Testis (tissue), 3 donors: Measurements from ENCODE around the gene ANGPTL4. TPM values are rescaled to one million over a fixed set of nuclear protein-coding genes. Genes with fewer than 3 reads are reported as not detected.
A peak's percentile ranks its signal among the peaks of the same experiment; 100 is the strongest.
"Not testable (repeated sequence)": the region's sequence is repeated elsewhere in the genome, so short reads cannot be mapped to it uniquely, and the experiment has no call there.

ENCODE experiments used
- DNase-seq: peaks from one replicate; pipeline ENCODE4 v3.0.0-alpha.2; 2019
- H3K27ac ChIP-seq, 2 donors: fragments of 200-600 bp; sonication (generic); one replicate each; pipeline ENCODE4 v1.5.1; 2019
- H3K27me3 ChIP-seq: fragments of 200-600 bp; sonication (generic); one replicate; pipeline ENCODE4 v1.5.1; 2019
- H3K36me3 ChIP-seq: fragments of 200-600 bp; sonication (generic); one replicate; pipeline ENCODE4 v1.5.1; 2017; ENCODE audit warnings: low read depth; ENCODE audit errors: missing control alignments
- H3K4me1 ChIP-seq: fragments of 200-600 bp; sonication (generic); one replicate; pipeline ENCODE4 v1.5.1; 2019
- H3K4me3 ChIP-seq, 2 donors: fragments of 200-600 bp; sonication (generic); one replicate each; pipeline ENCODE4 v1.5.1; 2017 to 2019
- H3K9me3 ChIP-seq: fragments of 200-600 bp; sonication (generic); one replicate; pipeline ENCODE4 v1.5.1; 2017
- POLR2A ChIP-seq: fragments of 450-650 bp; IDR thresholded peaks from one replicate; pipeline ENCODE4 v1.6.1; 2017; ENCODE audit warnings: antibody characterized with exemption, mild to moderate bottlenecking, moderate library complexity
- WGBS, 2 donors: methylation state at CpG; one replicate each; pipeline ENCODE4 v1.1.5; 2018; 5-methylcytosine and 5-hydroxymethylcytosine counted together
- intact Hi-C: fragments of 100-400 bp; cut with DNase I; formaldehyde crosslinking; loops from one replicate; pipeline ENCODE4 v1.15.1; 2023; ENCODE audit warnings: low total_unique reads
- polyA plus RNA-seq: library from polyadenylated mRNA; stranded (reverse); fragments of 350-450 nt; fragmentation: Illumina TruSeq; extraction: RNeasy Lipid Tissue Mini Kit (QIAGEN cat#74804); gene quantifications from one replicate; pipeline ENCODE4 v1.2.3, GENCODE V29; 2014; ENCODE audit warnings: low read depth, low replicate concordance; ENCODE audit not compliant: insufficient read depth
- total RNA-seq, 2 donors: library from RNA; depleted of rRNA; stranded (reverse); fragments of >200 nt; gene quantifications; one replicate each; pipeline ENCODE4 v1.2.3, GENCODE V29; 2016
- TF ChIP-seq, protein P1 (sequence below), 3 experiments: fragments of 450-650 bp in 2 of 3; fragments of 200-600 bp in 1 of 3; sonication (generic) in 1 of 3; IDR thresholded peaks; one replicate each; pipeline ENCODE4 v1.5.1; 2016 to 2019; ENCODE audit warnings: antibody characterized with exemption in 3 of 3, mild to moderate bottlenecking in 2 of 3, moderate library complexity in 1 of 3

The ANGPTL4 gene
- total and polyA plus RNA-seq, 3 donors from 2014 or later = 10.0 to 18.5 (median 10.2) TPM

- Histone ChIP-seq H3K4me3 (no peak overlapping the region), H3K4me1 (no peaks in the 10 kb centered on the region), H3K9me3 (no peaks in the 10 kb centered on the region), H3K27me3 (no peaks in the 10 kb centered on the region), H3K27ac (no peak overlapping the region), H3K36me3 (no peaks in the 10 kb centered on the region)
- TF ChIP-seq POLR2A = no peak
- TF ChIP-seq, protein P1, sequence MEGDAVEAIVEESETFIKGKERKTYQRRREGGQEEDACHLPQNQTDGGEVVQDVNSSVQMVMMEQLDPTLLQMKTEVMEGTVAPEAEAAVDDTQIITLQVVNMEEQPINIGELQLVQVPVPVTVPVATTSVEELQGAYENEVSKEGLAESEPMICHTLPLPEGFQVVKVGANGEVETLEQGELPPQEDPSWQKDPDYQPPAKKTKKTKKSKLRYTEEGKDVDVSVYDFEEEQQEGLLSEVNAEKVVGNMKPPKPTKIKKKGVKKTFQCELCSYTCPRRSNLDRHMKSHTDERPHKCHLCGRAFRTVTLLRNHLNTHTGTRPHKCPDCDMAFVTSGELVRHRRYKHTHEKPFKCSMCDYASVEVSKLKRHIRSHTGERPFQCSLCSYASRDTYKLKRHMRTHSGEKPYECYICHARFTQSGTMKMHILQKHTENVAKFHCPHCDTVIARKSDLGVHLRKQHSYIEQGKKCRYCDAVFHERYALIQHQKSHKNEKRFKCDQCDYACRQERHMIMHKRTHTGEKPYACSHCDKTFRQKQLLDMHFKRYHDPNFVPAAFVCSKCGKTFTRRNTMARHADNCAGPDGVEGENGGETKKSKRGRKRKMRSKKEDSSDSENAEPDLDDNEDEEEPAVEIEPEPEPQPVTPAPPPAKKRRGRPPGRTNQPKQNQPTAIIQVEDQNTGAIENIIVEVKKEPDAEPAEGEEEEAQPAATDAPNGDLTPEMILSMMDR (IDR thresholded peaks at IDR 0.05) = no peak
- intact Hi-C loops = no loop called here
- DNase-seq = peak; percentile 41
- WGBS, 2 donors = 30 to 43% methylated on average over 13 to 15 of the region's 15 CpGs
Observed at GRCh38 chr19:8340341-8341096, 23.4 kb upstream of the ANGPTL4 start.

DNA sequence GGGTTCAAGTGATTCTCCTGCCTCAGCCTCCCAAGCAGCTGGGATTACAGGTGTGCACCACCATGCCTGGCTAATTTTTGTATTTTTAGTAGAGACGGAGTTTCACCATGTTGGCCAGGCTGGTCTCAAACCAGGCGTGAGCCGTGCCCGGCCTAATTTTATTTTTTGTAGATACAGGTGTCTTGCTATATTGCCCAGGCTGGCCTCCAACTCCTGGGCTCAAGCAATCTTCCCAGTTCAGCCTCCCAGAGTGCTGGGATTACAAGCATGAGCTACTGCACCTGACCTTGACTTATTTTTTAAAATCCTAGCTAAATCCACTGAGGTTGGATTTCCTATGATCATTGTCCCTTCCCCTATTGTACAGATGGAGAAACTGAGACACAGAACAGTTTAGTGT, 22.5 kb upstream of the ANGPTL4 start:
- DNase-seq, intact Hi-C loops, H3K36me3 ChIP-seq, H3K4me3 ChIP-seq, H3K27me3 ChIP-seq, H3K27ac ChIP-seq, H3K9me3 ChIP-seq, H3K4me1 ChIP-seq: not testable (repeated sequence)
- WGBS, 2 donors = 93 to 100% methylated on average over 4 of the region's 4 CpGs

- Histone ChIP-seq H3K4me1 (no peaks in the 10 kb centered on the region), H3K36me3 (no peaks in the 10 kb centered on the region), H3K9me3 (no peaks in the 10 kb centered on the region), H3K4me3 (peak overlapping the region; percentile 49 to 50), H3K27me3 (no peaks in the 10 kb centered on the region), H3K27ac (no peak overlapping the region)
- 42 to 60% methylated on average over 1 to 14 of the region's 14 CpGs for WGBS, 2 donors
- intact Hi-C loops = no loop called here
- TF ChIP-seq, protein P1 (IDR thresholded peaks at IDR 0.05) = no peak
- TF ChIP-seq POLR2A = no peak
- DNase-seq = no peak
Observed at GRCh38 chr19:8342316-8342683, 21.7 kb upstream of the ANGPTL4 start.

DNA sequence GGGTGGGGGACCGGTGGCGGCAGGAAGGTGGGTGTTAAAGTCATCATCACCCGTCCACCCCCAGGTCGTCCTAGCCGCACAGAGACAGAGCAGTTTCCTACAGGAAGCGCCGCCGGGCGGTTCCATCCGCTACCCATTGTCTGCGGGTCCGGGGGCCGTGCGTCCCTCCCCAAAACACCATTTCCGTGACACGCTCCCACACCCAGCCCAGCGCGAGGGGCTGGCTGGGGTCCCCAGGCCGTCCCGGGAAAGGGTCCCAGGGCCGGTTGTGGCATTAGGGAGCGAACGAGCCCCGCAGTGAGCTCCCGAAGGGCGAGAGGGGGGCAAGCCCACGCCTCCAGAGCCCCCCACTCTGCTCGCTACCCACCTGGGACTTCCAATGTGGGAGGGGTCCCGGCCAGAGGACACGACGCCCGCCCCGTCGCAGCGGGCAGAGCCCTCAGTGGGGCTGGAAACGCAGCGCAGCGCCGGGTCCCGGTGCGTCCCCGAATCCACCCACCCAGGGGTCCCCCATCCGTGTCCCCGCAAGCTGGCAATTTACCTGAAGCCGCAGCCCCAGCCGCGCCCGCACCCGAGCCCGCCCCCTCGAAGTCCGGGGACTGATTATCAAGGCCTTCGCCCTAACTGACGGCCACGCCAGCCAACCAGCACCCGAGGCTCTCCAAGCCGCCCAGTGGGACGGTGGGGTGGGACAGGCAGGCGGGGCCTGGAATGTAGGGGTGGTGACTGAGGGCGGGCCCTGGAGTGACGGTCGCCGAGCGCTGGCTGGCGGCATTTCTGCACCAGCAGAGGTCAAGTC, 21.1 kb upstream of the ANGPTL4 start, which contains the start of gene KANK3:
Gene KANK3 (minus strand): TSS at position 579 of the 799 bp plus-strand sequence. CDS start 5,434 bp downstream, outside the sequence.
- no peaks in the 10 kb centered on the region for H3K27me3 ChIP-seq
- H3K4me1 ChIP-seq = no peaks in the 10 kb centered on the region
- TF ChIP-seq, protein P1 (IDR thresholded peaks at IDR 0.05) = no peak
- no peak for TF ChIP-seq POLR2A
- intact Hi-C loops = no loop called here
- 1 to 2% methylated on average over 10 to 45 of the region's 65 CpGs for WGBS, 2 donors
- peak; percentile 93 for DNase-seq
- peak within 1 kb of the TSS; percentile 49 to 50 for H3K4me3 ChIP-seq
- peak within 1 kb of the TSS in 1 of 2 donors; percentile 58 for H3K27ac ChIP-seq
- H3K9me3 ChIP-seq = no peaks in the 10 kb centered on the region
- no peaks in the 10 kb centered on the region for H3K36me3 ChIP-seq

- Histone ChIP-seq H3K36me3 (no peaks in the 10 kb centered on the region), H3K4me3 (peak overlapping the region in 1 of 2 donors; percentile 50), H3K27me3 (no peaks in the 10 kb centered on the region), H3K9me3 (no peaks in the 10 kb centered on the region), H3K4me1 (no peaks in the 10 kb centered on the region), H3K27ac (no peak overlapping the region)
- DNase-seq = no peak
- intact Hi-C loops = no loop called here
- 28% methylated on average over 9 to 11 of the region's 11 CpGs for WGBS, 2 donors
- TF ChIP-seq POLR2A = no peak
- TF ChIP-seq, protein P1 (IDR thresholded peaks at IDR 0.05) = no peak
Observed at GRCh38 chr19:8343483-8343844, 20.5 kb upstream of the ANGPTL4 start.

- WGBS, 2 donors = 52% methylated on average over 8 of the region's 8 CpGs
- intact Hi-C loops, DNase-seq: not testable (repeated sequence)
Observed at GRCh38 chr19:8349629-8350372, 14.2 kb upstream of the ANGPTL4 start.

More at GRCh38 chr19:8349629-8350372, 14.2 kb upstream of the ANGPTL4 start:
- not testable (repeated sequence) for H3K27me3 ChIP-seq, H3K4me3 ChIP-seq, H3K27ac ChIP-seq, H3K4me1 ChIP-seq, H3K36me3 ChIP-seq, H3K9me3 ChIP-seq
